LoVo (cell line): Measurements from ENCODE around the gene MVD.

ENCODE experiments used
- DNase-seq: peaks from one replicate; pipeline ENCODE4 v3.0.0-alpha.2; 2016; ENCODE audit warnings: low spot score

Gene MVD

GRCh38 chr16:88655733-88656281 is 7.1 kb downstream of the MVD start:
- no peak for DNase-seq

GRCh38 chr16:88655053-88655732 is 7.7 kb downstream of the MVD start:
- DNase-seq: no peak

- no peak for DNase-seq
Observed at GRCh38 chr16:88654363-88655052, 8.4 kb downstream of the MVD start.

GRCh38 chr16:88653596-88654362 is 9.1 kb downstream of the MVD start:
- DNase-seq: no peak

- DNase-seq: no peak
Observed at GRCh38 chr16:88653101-88653500, 9.8 kb downstream of the MVD start.

GRCh38 chr16:88652762-88653063 is 10.2 kb downstream of the MVD start:
- DNase-seq: no peak

- DNase-seq: no peak
Observed at GRCh38 chr16:88651989-88652761, 10.7 kb downstream of the MVD start.

- DNase-seq: peak; percentile 51
Observed at GRCh38 chr16:88651276-88651988, 11.5 kb downstream of the MVD start.

GRCh38 chr16:88650749-88651275 is 12.1 kb downstream of the MVD start, which contains the start of gene CYBA:
Gene CYBA (minus strand): TSS chr16:88651053. CDS start chr16:88651013, 40 bp downstream.
- peak; percentile 78 for DNase-seq

- DNase-seq: no peak
Observed at GRCh38 chr16:88649924-88650748, 12.8 kb downstream of the MVD start.

- no peak for DNase-seq
Observed at GRCh38 chr16:88649195-88649923, 13.5 kb downstream of the MVD start.

- no peak for DNase-seq
Observed at GRCh38 chr16:88647178-88648070, 15.5 kb downstream of the MVD start.

GRCh38 chr16:88646345-88647034 is 16.4 kb downstream of the MVD start:
- DNase-seq: no peak

GRCh38 chr16:88645941-88646340 is 16.9 kb downstream of the MVD start:
- no peak for DNase-seq

GRCh38 chr16:88645455-88645854 is 17.4 kb downstream of the MVD start:
- no peak for DNase-seq

GRCh38 chr16:88643644-88643932 is 19.3 kb downstream of the MVD start:
- no peak for DNase-seq

- DNase-seq: no peak
Observed at GRCh38 chr16:88642881-88643643, 19.8 kb downstream of the MVD start.
